CD4-positive, alpha-beta T cell treated with Interleukin-10 for 1 hour (primary cell): ENCODE measurements around the gene PLP1.
"Not testable (repeated sequence)": the region's sequence is repeated elsewhere in the genome, so short reads cannot be mapped to it uniquely, and the experiment has no call there.

Experiments used
- DNase-seq: peaks from one replicate; pipeline ENCODE4 v3.0.0-alpha.2; 2020

PLP1 gene

GRCh38 chrX:103776546-103776945 is at the start of gene PLP1:
Gene PLP1, plus strand, starts transcription at chrX:103776840. Its CDS starts 156 bp downstream, at chrX:103776996.
- no peak for DNase-seq

GRCh38 chrX:103727115-103727514 is 49.5 kb upstream of the PLP1 start:
- no peak for DNase-seq

GRCh38 chrX:103729015-103729414 is 47.6 kb upstream of the PLP1 start:
- DNase-seq: no peak

- DNase-seq: no peak
Observed at GRCh38 chrX:103730147-103730795, 46.4 kb upstream of the PLP1 start.

- no peak for DNase-seq
Observed at GRCh38 chrX:103730796-103731493, 45.7 kb upstream of the PLP1 start.

- no peak for DNase-seq
Observed at GRCh38 chrX:103733017-103733416, 43.6 kb upstream of the PLP1 start.

GRCh38 chrX:103734125-103734760 is 42.4 kb upstream of the PLP1 start:
- no peak for DNase-seq

- DNase-seq: no peak
Observed at GRCh38 chrX:103737696-103738095, 38.9 kb upstream of the PLP1 start.

- no peak for DNase-seq
Observed at GRCh38 chrX:103739421-103739820, 37.2 kb upstream of the PLP1 start.

GRCh38 chrX:103741879-103742278 is 34.8 kb upstream of the PLP1 start:
- DNase-seq: no peak

GRCh38 chrX:103742339-103742738 is 34.3 kb upstream of the PLP1 start:
- no peak for DNase-seq

GRCh38 chrX:103747163-103747562 is 29.5 kb upstream of the PLP1 start:
- DNase-seq: no peak

GRCh38 chrX:103754401-103754800 is 22.2 kb upstream of the PLP1 start:
- no peak for DNase-seq

GRCh38 chrX:103756736-103757135 is 19.9 kb upstream of the PLP1 start:
- DNase-seq: no peak

GRCh38 chrX:103758555-103758954 is 18.1 kb upstream of the PLP1 start:
- DNase-seq: no peak

GRCh38 chrX:103763541-103763940 is 13.1 kb upstream of the PLP1 start:
- DNase-seq: not testable (repeated sequence)

- DNase-seq: not testable (repeated sequence)
Observed at GRCh38 chrX:103766813-103767555, 9.7 kb upstream of the PLP1 start.

- DNase-seq: no peak
Observed at GRCh38 chrX:103773445-103773844, 3.2 kb upstream of the PLP1 start.

GRCh38 chrX:103774070-103774642 is 2.5 kb upstream of the PLP1 start:
- DNase-seq: no peak

- DNase-seq: no peak
Observed at GRCh38 chrX:103779141-103779789, 2.6 kb downstream of the PLP1 start.

GRCh38 chrX:103780336-103781061 is 3.9 kb downstream of the PLP1 start:
- no peak for DNase-seq

GRCh38 chrX:103781062-103781402 is 4.4 kb downstream of the PLP1 start:
- DNase-seq: no peak
